Dedifferentiated amniotic fluid mesenchymal stem cell (primary cell): ENCODE measurements around the gene AGAP1.

Experiments used
- DNase-seq: peaks from one replicate; pipeline ENCODE4 v3.0.0-alpha.2; 2016; ENCODE audit errors: extremely low spot score

The AGAP1 gene

DNA sequence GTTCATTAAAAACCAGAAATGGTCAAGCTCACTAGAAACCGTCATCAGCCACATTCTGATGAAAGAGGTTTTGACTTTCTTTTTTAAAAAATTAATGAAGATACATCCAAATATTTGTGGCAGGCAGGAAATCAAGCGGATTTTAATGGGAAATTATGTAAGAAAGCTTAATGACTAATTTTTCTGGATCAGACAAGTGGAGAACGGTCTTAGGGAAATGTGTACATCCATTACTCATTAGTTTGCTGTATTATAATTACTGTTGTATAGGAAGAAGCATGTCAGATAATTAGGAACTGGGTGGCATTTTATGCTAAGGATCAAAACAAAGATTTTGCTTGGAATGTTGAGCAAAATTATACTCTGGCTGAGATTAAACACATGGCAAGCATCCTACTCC is 39.4 kb downstream of the AGAP1 start:
- no peak for DNase-seq

DNA sequence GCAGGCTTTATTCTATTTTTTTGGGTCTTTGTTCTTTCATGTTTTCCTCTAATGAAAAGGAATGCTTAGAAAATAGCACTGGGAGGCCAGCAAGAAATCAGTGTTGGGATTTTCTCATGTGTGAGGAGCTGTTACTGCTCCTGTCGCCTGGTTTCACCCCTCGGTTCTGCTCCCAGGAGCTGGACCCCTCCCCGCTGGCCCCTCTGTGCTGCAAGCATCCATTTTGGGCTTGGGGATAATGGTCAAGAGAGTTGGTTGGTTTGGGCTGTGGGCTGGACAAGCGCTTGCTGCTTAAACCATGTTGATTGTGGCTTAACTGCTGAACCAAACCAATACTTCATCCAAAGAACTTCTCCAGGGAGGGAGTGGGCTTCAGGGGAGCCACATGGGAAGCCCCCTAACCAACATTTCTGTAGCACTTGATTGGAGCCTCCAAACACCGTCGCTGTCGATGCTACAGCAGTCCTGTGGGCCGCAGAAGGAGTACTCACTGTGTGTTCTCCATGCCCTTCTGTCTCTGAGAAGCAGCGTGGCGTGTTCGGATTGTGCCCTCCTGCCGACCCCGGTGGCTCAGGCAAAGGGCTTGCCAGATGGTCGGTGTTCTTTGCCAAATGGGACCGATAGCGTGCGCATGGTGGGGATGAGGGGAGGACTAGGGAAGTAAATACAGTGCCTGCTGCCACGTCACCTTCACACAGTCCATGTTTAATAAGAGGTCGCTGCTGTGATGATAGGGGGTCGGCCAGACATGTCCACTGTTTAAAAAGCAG is 40.0 kb downstream of the AGAP1 start:
- DNase-seq = no peak

DNA sequence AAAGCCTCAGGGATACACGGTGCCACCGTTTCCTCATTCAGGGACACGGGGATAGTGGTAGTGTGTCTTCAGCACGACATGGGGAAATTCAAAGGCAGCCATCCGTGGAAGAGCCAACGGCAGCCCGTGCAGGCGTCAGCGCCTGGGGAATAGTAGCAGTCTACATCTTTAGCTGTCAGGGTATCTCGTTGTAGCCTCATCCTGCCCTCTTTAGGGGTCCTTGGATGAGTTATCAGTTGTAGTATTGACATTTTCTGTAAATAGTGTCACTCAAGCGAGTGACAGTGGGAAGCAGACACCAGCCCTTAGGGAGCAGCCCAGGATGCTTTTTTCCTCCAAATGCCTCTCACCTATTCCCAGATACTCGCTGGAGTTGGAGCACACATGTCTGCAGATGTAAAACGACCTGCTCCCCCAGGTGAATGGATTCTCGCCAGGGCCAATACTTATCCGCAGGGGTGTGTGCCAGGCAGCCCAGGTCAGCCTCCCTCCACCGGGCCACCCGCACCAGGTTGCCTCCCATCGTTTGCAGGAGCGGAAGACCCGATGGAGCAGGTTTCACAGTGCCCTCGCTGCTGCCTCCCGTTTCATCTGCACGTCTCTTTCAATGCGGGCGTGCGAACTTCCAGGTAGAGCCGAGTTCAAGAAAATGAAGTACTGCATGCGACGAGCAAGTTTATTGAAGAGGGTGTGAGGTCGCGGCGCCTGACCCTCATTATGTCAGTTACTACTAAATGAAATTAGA is 41.0 kb downstream of the AGAP1 start:
- DNase-seq = no peak

DNA sequence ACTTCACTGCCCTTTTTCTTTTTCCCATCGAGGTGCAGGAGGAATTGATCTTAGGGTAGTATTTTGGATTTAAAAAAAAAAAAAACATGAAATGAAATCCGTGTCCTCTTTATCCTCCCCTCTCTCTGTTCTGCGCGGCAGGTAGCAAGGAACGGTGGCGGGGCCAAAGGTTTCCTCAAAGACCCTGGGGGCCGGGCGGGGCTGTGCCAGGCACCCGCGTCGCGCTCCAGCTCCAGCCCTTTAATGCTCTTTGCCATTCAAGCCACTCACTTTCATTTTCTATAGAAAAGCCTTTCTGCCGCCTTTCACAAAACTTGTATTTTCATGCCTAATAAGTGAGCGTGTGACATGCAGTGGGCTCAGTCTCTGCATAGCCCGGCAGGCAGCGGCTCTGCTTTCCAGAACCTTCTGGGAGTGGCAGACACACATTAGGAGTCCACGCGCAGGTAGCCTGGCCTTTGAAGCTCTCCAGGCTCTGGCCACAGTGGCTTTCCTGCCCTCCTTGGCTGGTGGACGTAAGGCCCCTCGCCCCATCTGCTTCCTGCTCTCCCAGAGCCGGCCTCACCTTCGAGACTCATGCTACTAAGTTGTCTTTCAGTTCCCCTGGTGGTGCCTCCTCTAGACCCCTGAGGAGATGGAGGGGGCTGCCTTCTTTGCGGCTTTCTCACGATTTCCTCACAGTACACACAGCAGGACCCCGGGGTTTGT is 41.7 kb downstream of the AGAP1 start:
- no peak for DNase-seq

DNA sequence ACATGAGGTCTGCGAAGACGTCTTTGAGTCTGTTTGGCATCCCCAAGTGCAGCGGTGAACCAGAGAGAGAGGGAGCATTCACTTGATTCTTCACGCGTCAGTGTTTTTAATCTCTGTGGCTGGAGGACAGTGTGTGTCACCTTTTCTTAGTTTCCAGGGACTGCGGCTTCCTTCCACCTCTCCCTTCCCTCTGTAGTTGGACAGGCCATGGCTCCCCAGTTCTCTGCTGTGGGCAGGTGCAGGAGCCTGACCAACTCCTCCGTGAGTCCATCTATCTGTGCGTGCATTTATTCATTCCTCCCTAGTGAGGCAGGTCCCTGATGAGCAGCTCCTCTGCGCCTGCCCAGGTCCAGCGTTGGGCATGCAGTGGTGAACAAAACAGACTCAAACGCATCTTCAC is 42.9 kb downstream of the AGAP1 start:
- DNase-seq = no peak

DNA sequence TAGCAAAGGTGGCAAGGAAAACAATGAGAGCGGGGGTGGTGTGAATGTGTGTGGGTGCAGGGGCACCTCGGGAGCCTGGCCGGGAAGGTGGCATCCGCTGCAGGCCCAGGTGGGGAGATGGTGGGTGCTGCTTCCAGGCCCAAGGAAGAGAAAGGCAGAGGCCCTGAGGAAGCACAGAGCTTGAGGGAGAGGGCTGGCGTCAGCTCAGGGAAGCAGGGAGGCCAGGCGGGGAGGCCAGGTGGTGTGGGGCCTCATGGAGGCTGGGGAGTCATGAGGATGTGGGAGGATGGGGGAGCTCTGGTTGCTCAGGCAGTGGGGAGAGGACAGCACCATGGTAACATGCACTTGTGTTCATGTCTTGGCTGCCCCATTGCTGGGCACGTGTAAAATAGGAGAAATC is 43.3 kb downstream of the AGAP1 start:
- DNase-seq = no peak

DNA sequence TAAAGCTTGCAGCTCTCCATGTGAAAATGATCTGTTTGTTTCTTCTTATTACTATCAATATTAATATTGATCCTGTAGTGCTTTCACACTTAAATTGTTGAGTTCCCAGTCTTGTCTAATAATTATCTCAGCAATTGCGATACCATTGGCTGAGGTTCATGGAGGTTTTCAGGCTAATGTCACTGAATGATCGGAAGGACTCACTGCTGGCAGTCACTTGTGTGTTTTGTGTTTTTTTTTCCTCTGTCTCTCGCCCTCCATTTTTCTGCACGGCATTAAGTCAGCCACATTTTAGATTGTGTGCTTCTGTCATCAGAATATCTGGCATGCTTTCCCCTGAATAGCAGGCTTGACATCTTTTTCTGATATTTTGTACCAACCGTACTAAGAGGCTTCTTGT is 43.7 kb downstream of the AGAP1 start:
- no peak for DNase-seq

DNA sequence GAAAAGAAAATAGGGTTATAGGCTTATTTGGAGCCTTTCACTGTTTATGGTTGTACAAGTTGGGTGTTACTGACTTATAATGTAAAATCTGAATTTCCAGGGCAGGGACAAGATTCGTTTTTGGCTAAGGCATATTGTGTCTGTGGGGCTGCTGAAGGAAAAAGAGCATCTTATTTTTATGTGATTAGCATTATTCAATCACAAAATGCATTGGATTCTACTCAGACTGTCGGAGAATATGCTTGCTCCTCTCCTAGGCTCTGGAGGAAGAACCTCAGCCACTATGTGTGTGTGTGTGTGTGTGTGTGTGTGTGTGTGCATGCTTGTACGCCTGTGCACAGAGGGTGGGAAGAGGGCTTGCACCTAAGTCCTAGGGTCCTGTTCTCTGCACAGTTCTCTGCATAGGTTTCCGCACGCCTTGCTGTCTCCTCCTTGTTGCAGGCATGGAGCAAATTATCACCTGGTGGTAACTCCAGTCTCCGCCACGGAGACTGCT is 44.3 kb downstream of the AGAP1 start:
- no peak for DNase-seq

DNA sequence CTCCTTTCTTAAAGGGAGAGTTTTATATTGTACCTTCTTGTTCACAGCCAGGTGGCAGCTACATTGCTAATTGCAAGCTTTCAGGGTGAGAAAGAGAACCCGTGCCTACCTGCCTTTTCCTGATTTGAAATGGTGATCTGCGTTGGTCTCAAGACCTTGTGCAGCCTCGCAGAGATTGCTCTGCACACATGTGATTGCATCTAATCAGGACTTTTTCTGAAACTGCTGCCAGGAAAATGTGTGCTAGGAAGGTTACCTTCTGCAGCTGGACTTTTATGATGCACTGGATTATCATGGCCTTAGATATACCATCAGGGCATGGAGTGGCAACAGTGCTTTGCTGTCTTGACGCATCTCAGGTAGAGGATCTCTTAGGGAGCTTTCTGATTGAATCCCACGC is 45.1 kb downstream of the AGAP1 start:
- no peak for DNase-seq

DNA sequence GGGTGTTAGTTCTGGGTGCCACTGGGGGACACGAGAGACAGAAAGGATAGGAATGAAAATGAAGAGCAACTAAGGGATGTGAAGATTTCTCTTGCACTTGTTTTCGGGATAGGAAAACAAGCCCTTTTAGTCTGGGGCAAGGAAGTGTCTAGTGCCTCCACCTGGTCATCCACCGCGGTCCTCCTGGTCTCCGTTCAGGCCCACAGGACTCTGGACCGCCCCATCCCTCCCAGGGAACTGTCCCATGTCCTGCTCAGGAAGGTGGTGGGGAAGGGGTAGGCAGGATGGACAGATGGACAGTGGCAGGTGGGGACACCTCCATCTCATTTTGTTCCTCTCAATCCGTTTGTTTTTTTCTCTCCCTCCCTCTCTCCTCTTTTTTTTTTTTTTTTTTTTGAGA is 45.9 kb downstream of the AGAP1 start:
- DNase-seq = no peak

DNA sequence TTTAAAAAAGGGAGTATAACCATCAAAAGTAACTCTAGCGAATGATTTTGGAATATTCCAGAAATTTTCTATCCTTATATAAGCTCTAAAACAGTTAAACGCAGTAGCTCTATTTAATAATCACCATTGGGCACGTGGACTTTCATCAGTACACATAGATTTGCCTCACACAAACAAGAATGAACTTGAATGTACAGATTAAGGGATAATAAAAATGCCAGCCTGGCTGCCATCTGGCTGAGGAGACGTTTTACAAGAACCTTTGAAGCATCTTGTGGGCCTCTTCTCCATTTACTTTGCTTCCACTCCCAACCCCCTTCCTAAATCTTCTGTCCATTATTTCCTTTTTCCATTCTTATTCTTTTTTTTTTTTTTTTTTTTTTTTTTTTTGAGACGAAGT is 47.2 kb downstream of the AGAP1 start:
- no peak for DNase-seq

DNA sequence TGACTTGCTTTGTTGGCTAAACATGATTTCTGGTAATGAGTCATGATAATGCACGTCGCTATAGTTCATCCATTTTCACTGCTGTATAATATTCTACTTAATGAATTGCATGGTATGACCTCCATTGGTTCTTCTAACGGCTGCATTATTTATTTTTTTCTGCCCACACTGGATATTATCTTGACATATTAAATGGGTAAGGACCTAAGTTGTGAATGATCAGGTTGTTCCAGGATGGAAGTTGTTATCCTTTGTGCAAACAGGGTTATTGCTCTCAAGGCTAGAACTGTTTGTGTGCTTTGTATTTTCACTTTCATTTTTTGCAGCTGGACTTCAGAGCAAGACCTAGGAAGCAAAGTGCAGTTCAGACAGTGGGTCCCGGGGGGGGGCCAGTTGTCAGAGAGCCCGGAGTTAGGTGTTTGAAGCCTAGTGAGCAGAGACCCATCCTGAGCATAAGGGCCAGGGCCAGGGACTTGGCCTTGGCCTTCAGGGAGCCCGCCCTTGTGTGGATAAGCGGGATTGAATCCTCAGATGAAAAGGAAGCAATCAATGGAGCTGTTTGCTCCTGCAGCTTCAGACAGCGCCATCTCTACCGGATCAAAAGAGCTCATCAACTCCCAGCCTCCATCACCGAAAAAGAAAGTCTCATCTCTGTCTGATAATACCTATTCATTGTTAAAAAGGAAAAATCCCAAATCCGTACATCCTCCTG is 48.2 kb downstream of the AGAP1 start:
- DNase-seq = no peak

DNA sequence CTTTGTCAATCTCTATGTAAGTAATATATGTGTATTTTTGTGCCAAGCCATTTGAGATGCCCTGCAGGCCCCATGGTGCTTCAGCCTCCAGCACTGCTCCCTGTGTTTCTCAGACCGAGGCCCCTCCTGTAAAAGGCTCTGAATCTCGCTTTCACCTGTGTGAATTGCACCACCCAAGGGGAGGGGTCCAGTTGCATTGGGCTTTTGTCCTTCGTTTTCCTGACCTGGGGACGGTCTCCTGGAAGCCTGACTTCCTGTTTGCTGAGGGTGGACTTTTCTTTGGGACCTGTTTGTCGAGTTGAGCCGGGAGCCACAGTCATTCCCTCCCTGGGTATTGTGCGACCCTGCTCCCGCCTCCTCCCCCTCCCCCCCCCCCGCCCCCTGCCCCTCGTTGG is 48.9 kb downstream of the AGAP1 start:
- no peak for DNase-seq

DNA sequence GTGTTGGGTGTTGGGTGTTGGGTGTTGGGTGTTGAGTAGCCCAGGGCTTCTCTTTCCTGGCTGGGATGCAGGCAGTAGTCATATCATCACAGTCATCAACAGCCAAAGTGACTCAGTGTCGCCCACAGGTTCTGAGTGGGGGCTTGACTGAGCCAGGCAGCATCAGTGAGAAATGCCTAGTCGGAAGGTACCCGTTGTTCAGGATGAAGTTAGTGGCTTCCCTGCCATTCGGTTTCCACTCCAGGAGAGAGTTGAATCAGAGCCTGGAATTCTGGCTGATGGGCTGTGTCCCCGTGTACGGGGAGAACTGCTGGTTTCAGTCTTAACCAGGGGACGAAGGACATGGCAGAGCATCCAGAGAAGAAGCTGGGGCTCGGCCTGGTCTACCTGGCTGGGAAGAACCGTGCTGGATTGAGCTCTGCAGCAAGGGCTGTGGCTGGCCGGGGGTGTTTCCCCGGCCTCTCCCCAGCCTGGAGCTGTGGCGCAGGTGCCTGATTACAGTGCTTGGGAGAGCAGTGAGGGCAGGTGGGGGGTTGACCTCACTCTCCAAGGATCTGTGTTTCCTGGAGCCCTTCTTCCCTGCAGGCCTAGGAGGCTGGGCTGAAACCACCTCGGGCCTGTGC is 49.4 kb downstream of the AGAP1 start:
- DNase-seq = no peak

DNA sequence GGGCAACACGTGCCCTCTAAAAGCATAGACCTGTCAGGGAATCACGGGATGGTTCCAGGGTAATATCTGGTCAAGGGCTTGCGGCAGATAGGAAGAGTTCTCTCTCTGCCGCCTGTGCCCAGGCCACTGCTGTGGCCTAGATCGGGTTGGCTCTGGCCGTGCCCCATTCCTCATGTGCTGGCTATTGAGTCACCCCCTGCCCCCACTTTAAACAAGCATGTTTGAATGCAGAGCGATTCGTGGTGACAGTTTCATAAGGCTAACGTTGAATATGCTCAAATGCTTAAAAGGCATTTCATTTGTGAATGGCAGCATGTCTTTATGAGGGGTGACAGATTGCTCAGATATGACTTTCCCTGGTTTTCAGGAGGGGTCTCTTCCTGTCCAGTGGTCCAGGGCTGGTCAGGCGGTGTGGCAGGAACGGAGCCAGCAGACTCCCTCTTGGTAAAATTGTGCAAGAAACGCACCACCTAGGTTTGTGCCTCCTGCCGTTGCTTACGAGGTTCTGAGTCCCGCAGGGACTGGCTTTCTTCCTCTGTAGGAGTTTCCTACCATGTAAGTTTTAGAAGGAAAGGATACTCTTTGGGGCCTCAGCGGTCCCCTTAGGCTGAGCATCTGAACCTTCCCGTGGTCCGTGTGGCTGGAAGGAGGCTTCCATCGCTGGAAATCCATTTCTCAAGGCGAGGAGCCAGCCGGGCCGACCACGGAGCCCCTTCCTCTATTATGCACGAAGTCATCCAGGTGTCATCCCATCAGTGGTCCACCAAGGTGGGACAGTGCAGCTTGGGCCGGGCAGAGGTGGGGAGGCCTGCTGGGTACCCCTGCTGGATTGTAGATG is 50.2 kb downstream of the AGAP1 start:
- DNase-seq = no peak

DNA sequence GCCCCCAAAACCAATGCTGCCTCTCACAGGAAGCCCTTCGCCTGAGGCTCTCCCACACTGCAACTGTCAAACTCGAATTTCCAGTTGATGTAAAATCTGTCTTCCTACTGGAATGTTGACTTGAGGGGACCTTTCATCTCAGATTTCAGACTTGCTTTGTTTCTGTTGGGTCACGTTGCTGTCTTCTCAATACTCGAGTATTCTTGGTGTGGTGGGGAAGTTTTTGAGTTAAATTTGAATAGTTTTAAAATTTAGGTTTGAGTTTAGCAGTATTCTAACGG is 50.8 kb downstream of the AGAP1 start:
- no peak for DNase-seq

DNA sequence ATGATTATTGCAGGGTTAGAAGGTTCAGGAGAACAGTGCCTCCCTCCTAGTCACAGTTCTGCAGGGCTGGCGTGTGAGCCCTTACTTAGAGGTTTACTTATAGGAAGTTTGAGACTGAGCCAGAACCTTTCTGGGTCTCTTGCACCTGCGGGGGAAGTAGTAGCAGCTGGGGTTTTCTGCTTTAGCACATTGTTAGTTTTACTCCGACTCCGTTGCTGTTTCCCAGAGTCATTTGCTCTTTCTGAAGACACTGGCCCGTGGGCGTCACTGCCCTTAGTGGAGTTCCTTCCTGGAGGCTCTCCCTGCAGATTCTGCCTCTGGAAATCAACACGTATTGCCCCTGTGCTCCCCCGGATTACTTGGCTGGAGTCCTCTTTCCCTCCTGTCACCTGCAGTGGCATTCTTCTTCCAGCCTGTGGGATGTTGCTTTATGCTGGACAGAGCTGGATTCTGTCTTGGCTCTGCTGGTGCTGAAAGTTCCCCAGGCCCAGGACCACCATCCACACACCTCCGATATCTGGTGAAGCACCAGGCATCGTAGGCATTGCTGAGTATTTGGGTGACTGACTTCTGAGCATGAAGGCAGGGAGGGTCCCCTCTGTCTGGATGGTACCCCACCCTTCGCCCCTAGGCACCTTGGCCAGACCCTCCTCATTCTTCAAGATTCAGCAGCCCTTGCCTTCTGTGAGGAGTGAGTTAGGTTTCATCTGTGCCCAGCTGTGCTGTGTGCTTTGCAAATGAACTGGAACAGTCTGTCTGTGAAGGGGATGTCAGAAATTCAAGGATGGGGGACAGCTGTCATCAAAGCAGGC is 51.7 kb downstream of the AGAP1 start:
- no peak for DNase-seq

DNA sequence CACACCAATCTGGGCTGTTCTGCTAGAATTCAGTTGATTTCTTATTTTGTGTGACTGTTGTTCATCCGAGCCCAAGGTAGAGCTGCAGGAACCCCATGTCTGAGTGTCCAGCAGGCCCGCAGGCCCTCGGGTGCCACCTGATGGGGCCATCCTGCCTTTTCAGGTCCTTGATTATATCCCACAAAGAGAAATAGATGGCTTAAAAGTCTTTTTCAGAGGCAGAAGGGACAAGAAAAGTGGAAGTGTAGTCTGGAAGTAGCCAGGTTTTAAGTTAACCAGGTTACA is 52.2 kb downstream of the AGAP1 start:
- no peak for DNase-seq

DNA sequence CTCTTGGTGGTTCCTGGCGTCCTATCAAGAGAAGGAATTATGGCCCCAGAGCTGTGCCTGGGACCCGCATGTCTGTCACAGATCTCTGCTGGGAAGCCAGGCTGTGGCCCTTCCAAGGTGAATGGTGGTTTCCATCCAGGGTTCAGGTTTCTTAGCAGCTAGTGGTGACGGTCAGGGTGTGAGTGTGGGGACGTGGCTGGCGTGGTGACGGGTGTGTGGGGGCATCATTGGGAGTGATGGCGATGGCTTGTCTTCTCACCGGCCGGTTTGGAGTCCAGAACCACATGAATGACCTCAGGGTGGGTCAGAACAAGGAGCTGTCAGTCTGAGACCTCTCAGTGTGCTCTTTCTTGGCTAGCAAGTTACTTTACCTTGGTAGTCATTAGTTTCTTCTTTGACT is 52.6 kb downstream of the AGAP1 start:
- DNase-seq = no peak

DNA sequence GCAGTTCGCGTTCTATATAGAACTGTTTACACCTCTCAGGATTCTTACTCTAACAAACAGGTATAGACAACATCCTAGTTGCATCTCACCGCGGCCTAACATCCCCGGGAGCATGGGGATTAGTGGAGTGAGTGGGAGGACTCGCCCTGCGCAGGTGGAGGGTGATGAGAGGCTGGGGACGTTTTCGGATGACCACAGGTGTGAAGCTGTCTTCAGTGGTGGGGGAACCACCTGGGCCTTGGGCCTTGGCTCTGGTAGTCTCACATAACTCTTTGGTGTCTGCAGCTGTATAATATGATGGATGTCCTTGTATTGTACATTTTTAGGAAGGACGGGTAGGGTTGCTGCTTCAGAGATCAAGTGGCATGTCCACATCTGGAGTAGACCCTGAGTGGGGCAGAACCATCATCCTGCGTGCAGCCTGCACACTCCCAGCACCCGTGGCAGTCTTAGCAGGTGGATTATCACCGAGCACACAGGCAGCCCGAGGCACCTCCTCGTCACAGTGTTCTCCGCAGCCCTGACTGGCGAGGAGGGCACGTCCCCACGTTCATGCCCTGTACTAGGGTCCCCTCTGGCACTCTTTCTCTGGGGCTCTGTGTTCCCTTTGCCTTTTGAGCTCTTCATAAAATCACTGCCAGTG is 56.0 kb downstream of the AGAP1 start:
- no peak for DNase-seq
